Neuronal stem cell (in vitro differentiated cells): ENCODE data around the gene CRACR2B.

Source experiments
- DNase-seq: peaks from one replicate; pipeline ENCODE4 v3.0.0-alpha.2; 2013; ENCODE audit warnings: low spot score
- H2AFZ ChIP-seq: one replicate; pipeline ENCODE4 v1.6.1; 2013; ENCODE audit warnings: mild to moderate bottlenecking, low read length, inconsistent platforms
- H2AK5ac ChIP-seq: 2 replicates; pipeline ENCODE4 v1.6.1; 2013; ENCODE audit warnings: low read depth, mild to moderate bottlenecking, inconsistent platforms, low read length, moderate library complexity, mixed read lengths
- H2BK120ac ChIP-seq: 2 replicates; pipeline ENCODE4 v1.6.1; 2013; ENCODE audit warnings: low read depth, mild to moderate bottlenecking, inconsistent platforms, low read length, moderate library complexity, mixed read lengths
- H2BK12ac ChIP-seq: one replicate; pipeline ENCODE4 v1.6.1; 2013; ENCODE audit warnings: low read length, inconsistent platforms
- H2BK15ac ChIP-seq: 2 replicates; pipeline ENCODE4 v1.6.1; 2013; ENCODE audit warnings: mild to moderate bottlenecking, low read length, inconsistent platforms, mixed read lengths
- H2BK5ac ChIP-seq: one replicate; pipeline ENCODE4 v1.6.1; 2013; ENCODE audit warnings: inconsistent platforms, mild to moderate bottlenecking, low read length, moderate library complexity
- H3K14ac ChIP-seq: one replicate; pipeline ENCODE4 v1.6.1; 2013; ENCODE audit warnings: low read length, inconsistent platforms
- H3K18ac ChIP-seq: 2 replicates; pipeline ENCODE4 v1.6.1; 2013; ENCODE audit warnings: low read length, inconsistent platforms
- H3K23ac ChIP-seq: 2 replicates; pipeline ENCODE4 v1.6.1; 2013; ENCODE audit warnings: low read depth, mild to moderate bottlenecking, mixed read lengths, low read length, inconsistent platforms; ENCODE audit not compliant: poor library complexity
- H3K27ac ChIP-seq: replicated peaks from 3 replicates; pipeline ENCODE4 v1.5.1; 2013; ENCODE audit warnings: low read length, inconsistent platforms
- H3K27me3 ChIP-seq, 3 experiments: 2 replicates each; pipeline ENCODE4 v1.6.1; 2013; ENCODE audit warnings: low read length in 3 of 3, mild to moderate bottlenecking in 2 of 3, inconsistent platforms in 1 of 3, low read depth in 1 of 3, mixed read lengths in 1 of 3, moderate library complexity in 1 of 3; ENCODE audit not compliant: control insufficient read depth in 3 of 3, insufficient read depth in 3 of 3
- H3K36me3 ChIP-seq, 2 donors: replicated peaks in 1 of 2; 2 replicates each; pipeline ENCODE4 v1.6.1; 2013; ENCODE audit warnings: low read length in 2 of 2; ENCODE audit not compliant: control insufficient read depth in 2 of 2, insufficient read depth in 2 of 2
- H3K4ac ChIP-seq: 2 replicates; pipeline ENCODE4 v1.6.1; 2013; ENCODE audit warnings: inconsistent platforms, mild to moderate bottlenecking, low read length, moderate library complexity
- H3K4me1 ChIP-seq, 2 donors: 1 replicate in 1 of 2; 2 replicates in 1 of 2; pipeline ENCODE4 v1.6.1; 2013; ENCODE audit warnings: low read length in 2 of 2, low read depth in 1 of 2; ENCODE audit not compliant: control insufficient read depth in 2 of 2, insufficient read depth in 1 of 2
- H3K4me2 ChIP-seq: one replicate; pipeline ENCODE4 v1.6.1; 2013; ENCODE audit warnings: mild to moderate bottlenecking, low read length, inconsistent platforms; ENCODE audit not compliant: insufficient read depth, poor library complexity, severe bottlenecking
- H3K4me3 ChIP-seq, 2 donors: 2 replicates each; pipeline ENCODE4 v1.5.1; 2013; ENCODE audit warnings: low read length in 2 of 2, mild to moderate bottlenecking in 2 of 2, inconsistent platforms in 1 of 2, moderate library complexity in 1 of 2
- H3K79me1 ChIP-seq: one replicate; pipeline ENCODE4 v1.6.1; 2013; ENCODE audit warnings: low read depth, mild to moderate bottlenecking, inconsistent platforms, low read length, moderate library complexity
- H3K9ac ChIP-seq: one replicate; pipeline ENCODE4 v1.6.1; 2013; ENCODE audit warnings: mild to moderate bottlenecking, low read depth, low read length, inconsistent platforms; ENCODE audit not compliant: poor library complexity
- H3K9me3 ChIP-seq, 2 donors: replicated peaks in 1 of 2; 2 replicates each; pipeline versions ENCODE3 to v1.6.1; 2013; ENCODE audit warnings: low read length in 2 of 2, mild to moderate bottlenecking in 2 of 2, inconsistent platforms in 1 of 2, low read depth in 1 of 2, mixed read lengths in 1 of 2, moderate library complexity in 1 of 2; ENCODE audit not compliant: control insufficient read depth in 2 of 2, insufficient read depth in 1 of 2
- H4K8ac ChIP-seq: one replicate; pipeline ENCODE4 v1.6.1; 2013; ENCODE audit warnings: low read depth, mild to moderate bottlenecking, inconsistent platforms, low read length, moderate library complexity
- H4K91ac ChIP-seq: one replicate; pipeline ENCODE4 v1.6.1; 2013; ENCODE audit warnings: low read length, low read depth, mild to moderate bottlenecking, inconsistent platforms; ENCODE audit not compliant: poor library complexity
- WGBS, 2 donors: extraction: QIAGEN DNeasy Blood & Tissue Kit; methylation state at CpG; one replicate each; pipeline ENCODE4 v1.1.7; 2013; ENCODE audit warnings: missing lambda C conversion rate in 2 of 2, mixed read lengths in 1 of 2; ENCODE audit not compliant: insufficient read length in 2 of 2, insufficient replicate concordance in 1 of 2; ENCODE audit errors: extremely low coverage in 2 of 2; 5-methylcytosine and 5-hydroxymethylcytosine counted together

Gene CRACR2B

GRCh38 chr11:843086-843734 lies 15.5 kb downstream of the CRACR2B start:
- H3K27me3 ChIP-seq = no peaks in the 10 kb centered on the region
- DNase-seq = no peak
- WGBS, 2 donors = no CpG with 5 or more reads among the region's 53 CpGs
- H3K18ac ChIP-seq = peak overlapping the region; percentile 84
- H3K4me1 ChIP-seq = peaks cover 23 to 28% of the 10 kb centered on the region in 2 donors
- H3K23ac ChIP-seq = no peak overlapping the region
- H2BK120ac ChIP-seq = peak overlapping the region; percentile 91
- H2BK5ac ChIP-seq = peak overlapping the region; percentile 77
- peak overlapping the region; percentile 98 for H2BK15ac ChIP-seq
- no peak overlapping the region for H3K4ac ChIP-seq
- peaks cover 23% of the 10 kb centered on the region for H3K79me1 ChIP-seq
- H3K9ac ChIP-seq = peak overlapping the region; percentile 77
- no peak overlapping the region for H2BK12ac ChIP-seq
- no peak overlapping the region for H3K27ac ChIP-seq
- H4K91ac ChIP-seq = no peak overlapping the region
- peak overlapping the region; percentile 100 for H2AK5ac ChIP-seq
- H3K14ac ChIP-seq = no peak overlapping the region
- peak overlapping the region; percentile 96 for H3K4me3 ChIP-seq
- H2AFZ ChIP-seq = peak overlapping the region; percentile 99
- H3K4me2 ChIP-seq = peak overlapping the region; percentile 82
- peaks cover 29 to 33% of the 10 kb centered on the region in 2 donors for H3K36me3 ChIP-seq
- H3K9me3 ChIP-seq = no peaks in the 10 kb centered on the region
- H4K8ac ChIP-seq = no peak overlapping the region

DNA sequence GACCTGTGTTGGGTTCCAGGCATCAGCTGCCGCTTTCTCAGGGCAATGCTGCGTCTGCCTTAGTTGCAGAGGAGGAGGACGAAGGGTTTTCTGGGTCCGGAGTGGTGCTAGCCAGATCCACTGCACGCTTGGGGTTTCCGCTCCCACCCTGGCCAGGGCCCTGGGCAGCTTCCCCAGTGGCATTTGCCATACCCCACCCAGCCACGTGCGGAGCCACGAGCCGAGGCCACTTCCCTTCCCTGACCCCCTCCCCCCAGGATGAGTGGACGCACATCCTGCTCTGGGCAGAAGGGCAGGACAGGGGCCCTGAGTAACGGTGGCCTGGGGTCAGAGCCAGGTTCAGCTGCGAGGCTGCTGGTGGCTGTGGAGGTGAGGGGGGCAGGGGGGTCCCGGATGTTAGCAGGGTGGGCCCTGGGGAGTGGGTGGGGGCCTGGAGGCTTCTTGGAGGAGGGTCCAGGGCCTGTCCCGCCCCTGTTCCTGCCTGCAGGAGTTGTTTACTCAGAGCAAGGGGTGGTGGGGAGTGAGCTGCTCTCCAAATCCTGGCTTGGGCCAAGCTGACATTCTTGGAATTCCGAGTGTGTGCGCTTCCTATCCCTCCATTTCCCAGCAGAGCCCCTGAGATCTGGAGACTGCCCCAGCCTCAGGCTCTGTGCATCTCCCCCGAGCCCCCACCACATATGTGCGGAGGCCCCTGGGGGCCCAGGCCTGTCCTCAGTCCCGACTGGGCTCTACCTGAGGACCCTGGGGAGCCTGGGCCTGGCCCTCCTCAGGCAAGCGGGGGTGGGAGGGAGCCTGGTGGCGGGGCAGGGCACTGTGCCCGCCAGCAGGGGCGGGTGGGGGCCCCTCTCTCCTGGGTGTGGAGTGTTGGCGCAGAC lies 16.3 kb downstream of the CRACR2B start:
- Histone ChIP-seq H4K8ac (no peak overlapping the region), H3K14ac (no peak overlapping the region), H3K23ac (peak overlapping the region; percentile 60), H3K36me3 (peaks cover 21 to 24% of the 10 kb centered on the region in 2 donors), H2AFZ (peak overlapping the region; percentile 99), H3K4me2 (peak overlapping the region; percentile 82), H2AK5ac (peak overlapping the region; percentile 100), H3K4me3 (peak overlapping the region; percentile 96), H3K27ac (peak overlapping the region; percentile 84), H2BK15ac (peak overlapping the region; percentile 98), H3K9me3 (no peaks in the 10 kb centered on the region), H2BK5ac (peak overlapping the region; percentile 69), H3K4ac (no peak overlapping the region), H3K9ac (peak overlapping the region; percentile 70), H3K27me3 (peaks cover 0 to 7% (median 0%) of the 10 kb centered on the region in 3 experiments), H3K4me1 (peaks cover 30 to 34% of the 10 kb centered on the region in 2 donors), H3K79me1 (peaks cover 19% of the 10 kb centered on the region), H2BK120ac (peak overlapping the region; percentile 91), H2BK12ac (peak overlapping the region; percentile 69), H3K18ac (peak overlapping the region; percentile 84), H4K91ac (no peak overlapping the region)
- no CpG with 5 or more reads among the region's 25 CpGs for WGBS, 2 donors
- DNase-seq = no peak

DNA sequence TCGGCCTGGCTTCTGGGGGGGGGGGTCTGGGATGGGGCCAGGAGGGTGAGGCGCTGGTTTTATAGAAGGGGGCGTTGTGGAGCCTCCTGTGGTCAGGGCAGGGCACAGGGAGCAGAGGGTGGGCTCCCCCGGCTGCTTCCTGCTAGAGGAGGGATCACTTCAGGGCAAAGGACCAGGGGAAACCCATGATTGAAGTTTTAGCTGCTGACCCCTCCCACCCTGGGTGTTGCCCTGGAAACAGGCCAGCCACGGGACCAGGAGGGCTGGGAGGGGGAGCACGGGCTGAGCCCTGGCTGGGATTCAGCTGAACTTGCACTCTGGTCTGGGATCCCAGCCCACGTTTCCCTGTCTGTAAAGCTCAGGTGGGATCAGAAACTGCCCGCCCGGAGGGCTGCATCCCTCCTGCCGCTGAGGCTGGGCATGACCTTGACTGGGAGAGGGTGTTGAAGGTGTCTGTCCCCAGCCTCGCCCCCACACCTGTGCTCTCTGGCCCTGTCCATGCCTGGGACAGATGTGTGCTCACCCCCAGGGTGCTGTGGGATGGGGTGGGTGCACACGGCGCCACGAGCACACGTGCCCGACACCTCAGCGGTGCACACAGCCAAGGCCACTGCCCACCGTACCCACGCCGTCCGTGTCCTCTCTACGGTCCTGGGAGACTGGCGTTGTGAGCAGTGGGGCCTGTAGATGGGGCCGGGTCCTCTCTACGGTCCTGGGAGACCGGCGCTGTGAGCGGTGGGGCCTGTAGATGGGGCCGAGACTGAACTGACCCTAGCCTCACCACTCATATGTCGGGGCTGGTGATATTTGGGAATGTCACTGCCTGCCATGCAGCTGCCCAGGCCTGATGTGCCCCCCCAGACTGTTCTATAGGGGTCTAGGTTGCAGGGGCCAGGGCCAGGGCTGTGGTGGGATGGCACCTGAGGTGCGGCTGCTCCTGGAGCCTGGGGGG lies 17.2 kb downstream of the CRACR2B start:
- Histone ChIP-seq H3K14ac (peak overlapping the region; percentile 49), H2BK120ac (peak overlapping the region; percentile 91), H3K23ac (no peak overlapping the region), H3K9me3 (no peaks in the 10 kb centered on the region), H3K4me3 (peak overlapping the region; percentile 43 to 96), H3K36me3 (peaks cover 12 to 15% of the 10 kb centered on the region in 2 donors), H2AFZ (no peak overlapping the region), H3K9ac (no peak overlapping the region), H2BK5ac (peak overlapping the region; percentile 69), H2BK12ac (peak overlapping the region; percentile 100), H3K79me1 (peaks cover 17% of the 10 kb centered on the region), H3K4me1 (peaks cover 30 to 36% of the 10 kb centered on the region in 2 donors), H3K27me3 (peaks cover 0 to 9% (median 0%) of the 10 kb centered on the region in 3 experiments), H2BK15ac (peak overlapping the region; percentile 30), H3K18ac (peak overlapping the region; percentile 83), H3K4me2 (peak overlapping the region; percentile 82), H4K8ac (no peak overlapping the region), H3K4ac (no peak overlapping the region), H4K91ac (no peak overlapping the region), H3K27ac (peak overlapping the region; percentile 84), H2AK5ac (peak overlapping the region; percentile 100)
- DNase-seq = no peak
- no CpG with 5 or more reads among the region's 31 CpGs for WGBS, 2 donors
